Hematopoietic multipotent progenitor cell (in vitro differentiated cells): ENCODE measurements around the gene CLPTM1L. TPM values are rescaled to one million over a fixed set of nuclear protein-coding genes. Genes with fewer than 3 reads are reported as not detected.
"Not testable (repeated sequence)": the region's sequence is repeated elsewhere in the genome, so short reads cannot be mapped to it uniquely, and the experiment has no call there.

Experiments
- DNase-seq, 3 donors: peaks; one replicate each; pipeline ENCODE4 v3.0.0-alpha.2; 2011 to 2015; ENCODE audit warnings: low read depth in 2 of 3, low spot score in 2 of 3
- total RNA-seq: library from RNA; depleted of rRNA; stranded (reverse); fragments of >200 nt; gene quantifications from one replicate; pipeline ENCODE4 v1.2.3, GENCODE V29; 2012

CLPTM1L gene
- total RNA-seq, 1 donor, result 130 TPM

- DNase-seq, result peak in 2 of 3 donors; percentile 30 to 46
Measured at GRCh38 chr5:1294835-1295649, 49.9 kb downstream of the CLPTM1L start, which contains the start of gene TERT. Gene TERT, minus strand, starts transcription at chr5:1295068. Its CDS starts 79 bp downstream, at chr5:1294989.

GRCh38 chr5:1294206-1294834, 50.6 kb downstream of the CLPTM1L start:
- no peak for DNase-seq

- DNase-seq, result no peak
Measured at GRCh38 chr5:1293416-1294205, 51.3 kb downstream of the CLPTM1L start.

- no peak for DNase-seq
Measured at GRCh38 chr5:1292846-1293415, 52.0 kb downstream of the CLPTM1L start.

- no peak for DNase-seq
Measured at GRCh38 chr5:1292139-1292538, 52.8 kb downstream of the CLPTM1L start.

- no peak for DNase-seq
Measured at GRCh38 chr5:1291611-1292080, 53.3 kb downstream of the CLPTM1L start.

- DNase-seq, result not testable (repeated sequence)
Measured at GRCh38 chr5:1290956-1291355, 53.9 kb downstream of the CLPTM1L start.

- not testable (repeated sequence) for DNase-seq
Measured at GRCh38 chr5:1289559-1289958, 55.3 kb downstream of the CLPTM1L start.

- DNase-seq, result no peak
Measured at GRCh38 chr5:1288439-1289335, 56.2 kb downstream of the CLPTM1L start.

- DNase-seq, result no peak
Measured at GRCh38 chr5:1285883-1286291, 59.0 kb downstream of the CLPTM1L start.

GRCh38 chr5:1285141-1285540, 59.8 kb downstream of the CLPTM1L start:
- no peak for DNase-seq

- DNase-seq, result not testable (repeated sequence)
Measured at GRCh38 chr5:1284336-1284970, 60.4 kb downstream of the CLPTM1L start.

GRCh38 chr5:1283729-1284041, 61.2 kb downstream of the CLPTM1L start:
- DNase-seq, result not testable (repeated sequence)

- DNase-seq, result not testable (repeated sequence)
Measured at GRCh38 chr5:1282993-1283728, 61.7 kb downstream of the CLPTM1L start.

GRCh38 chr5:1282131-1282992, 62.5 kb downstream of the CLPTM1L start:
- DNase-seq, result no peak

GRCh38 chr5:1281038-1281882, 63.6 kb downstream of the CLPTM1L start:
- no peak for DNase-seq
